Right atrium auricular region (tissue), 2 donors: ENCODE results near the gene SUSD5. TPM values are rescaled to one million over a fixed set of nuclear protein-coding genes. Genes with fewer than 3 reads are reported as not detected.

Experiments
- DNase-seq: peaks from one replicate; pipeline ENCODE4 v3.0.0-alpha.2; 2019; ENCODE audit warnings: low spot score
- H3K27ac ChIP-seq, 2 donors: fragments of 200-600 bp; sonication (generic); 1 replicate in 1 of 2; 2 replicates in 1 of 2; pipeline ENCODE4 v1.5.1; 2016 to 2019
- H3K27me3 ChIP-seq, 2 donors: fragments of 200-600 bp; sonication (generic); one replicate each; pipeline versions ENCODE4 v1.5.1 to v1.6.0; 2017 to 2019
- H3K36me3 ChIP-seq: fragments of 200-600 bp; sonication (generic); one replicate; pipeline ENCODE4 v1.5.1; 2016
- H3K4me1 ChIP-seq, 2 donors: fragments of 200-600 bp; sonication (generic); one replicate each; pipeline versions ENCODE4 v1.5.1 to v1.6.0; 2017 to 2019
- H3K4me3 ChIP-seq, 2 donors: fragments of 200-600 bp; sonication (generic); 1 replicate in 1 of 2; 2 replicates in 1 of 2; pipeline ENCODE4 v1.5.1; 2017 to 2019; ENCODE audit warnings: mild to moderate bottlenecking in 1 of 2, moderate library complexity in 1 of 2
- H3K9me3 ChIP-seq, 2 donors: fragments of 200-600 bp; sonication (generic); one replicate each; pipeline ENCODE4 v1.5.1; 2019
- CTCF ChIP-seq, 2 donors: fragments of 200-600 bp; sonication (generic); IDR thresholded peaks; one replicate each; pipeline ENCODE4 v1.5.1; 2019; ENCODE audit warnings: antibody characterized with exemption in 2 of 2
- total RNA-seq, 2 donors: library from RNA; depleted of rRNA; stranded (reverse); fragments of >200 nt; gene quantifications; one replicate each; pipeline ENCODE4 v1.1.0, GENCODE V29; 2016

Gene SUSD5
- total RNA-seq, 2 donors from 2014 or later, result 1.1 to 1.7 TPM

DNA sequence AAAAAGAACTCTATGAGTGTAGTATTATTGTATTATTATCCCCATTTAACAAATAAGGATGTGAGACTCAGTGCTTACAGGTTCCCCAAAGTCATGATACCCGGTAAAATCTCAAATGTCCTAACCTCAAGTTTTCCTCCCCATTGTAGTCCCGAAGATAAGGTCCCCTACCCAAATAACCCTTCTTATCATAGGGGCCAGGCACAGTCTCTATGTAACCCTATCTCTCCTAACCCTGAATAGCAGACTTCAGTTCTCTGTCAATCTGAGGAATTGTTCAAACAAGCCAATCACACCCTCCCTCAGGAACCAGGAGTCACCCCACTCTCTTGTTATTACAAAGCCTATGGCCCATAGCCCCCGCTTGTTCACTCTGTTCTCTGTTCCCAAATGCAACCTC is 10.5 kb upstream of the SUSD5 start:
- Histone ChIP-seq H3K9me3 (no peaks in the 10 kb centered on the region), H3K27me3 (no peaks in the 10 kb centered on the region), H3K27ac (no peak overlapping the region), H3K36me3 (no peaks in the 10 kb centered on the region), H3K4me3 (no peak overlapping the region), H3K4me1 (no peaks in the 10 kb centered on the region)
- DNase-seq, result no peak
- no peak for TF ChIP-seq CTCF (IDR thresholded peaks at IDR 0.05)

- Histone ChIP-seq H3K27ac (no peak overlapping the region), H3K27me3 (no peaks in the 10 kb centered on the region), H3K4me3 (no peak overlapping the region), H3K9me3 (no peaks in the 10 kb centered on the region), H3K36me3 (no peaks in the 10 kb centered on the region), H3K4me1 (peaks cover 0 to 12% of the 10 kb centered on the region in 2 donors)
- TF ChIP-seq CTCF (IDR thresholded peaks at IDR 0.05), result no peak
- DNase-seq, result no peak
Observed at GRCh38 chr3:33221241-33221640, 2.6 kb upstream of the SUSD5 start.

GRCh38 chr3:33219175-33219487 is 521 bp upstream of the SUSD5 start:
- no peaks in the 10 kb centered on the region for H3K36me3 ChIP-seq
- no peak for TF ChIP-seq CTCF (IDR thresholded peaks at IDR 0.05)
- peaks cover 0 to 12% of the 10 kb centered on the region in 2 donors for H3K4me1 ChIP-seq
- peak overlapping the region; percentile 27 to 49 for H3K4me3 ChIP-seq
- peaks cover 0 to 3% of the 10 kb centered on the region in 2 donors for H3K27me3 ChIP-seq
- no peaks in the 10 kb centered on the region for H3K9me3 ChIP-seq
- H3K27ac ChIP-seq, result no peak overlapping the region
- DNase-seq, result no peak

DNA sequence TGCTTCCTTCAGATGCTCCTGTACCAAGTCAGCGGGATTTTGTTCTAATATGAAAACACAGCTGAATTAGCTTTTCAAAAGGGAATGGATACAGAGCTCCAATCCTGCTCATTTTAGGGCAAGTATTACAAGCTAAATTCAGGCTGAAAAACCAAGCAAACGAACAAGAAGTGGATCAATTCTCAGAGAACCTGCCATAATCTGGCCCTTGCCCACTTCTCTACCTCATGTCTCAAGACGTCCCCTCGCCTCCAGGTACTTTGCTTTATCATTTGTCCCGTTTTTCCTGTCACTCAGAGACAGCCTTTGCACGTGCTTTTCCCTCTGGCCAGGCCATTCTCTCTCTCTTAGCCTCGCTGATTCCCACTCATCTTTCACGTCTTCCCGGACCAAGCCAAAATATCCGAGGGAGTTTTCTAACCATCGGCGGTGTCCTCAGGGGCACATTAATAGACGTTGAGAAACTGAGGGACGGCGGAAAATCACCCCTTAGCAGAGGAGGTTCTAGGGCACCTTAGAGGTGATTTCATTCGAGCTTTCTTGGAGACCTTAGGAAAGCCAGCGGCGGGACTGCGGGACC is 654 bp downstream of the SUSD5 start:
- DNase-seq, result no peak
- Histone ChIP-seq H3K4me1 (peaks cover 0 to 12% of the 10 kb centered on the region in 2 donors), H3K27ac (no peak overlapping the region), H3K4me3 (peak overlapping the region; percentile 27 to 49), H3K36me3 (no peaks in the 10 kb centered on the region), H3K9me3 (no peaks in the 10 kb centered on the region), H3K27me3 (peaks cover 0 to 3% of the 10 kb centered on the region in 2 donors)
- TF ChIP-seq CTCF (IDR thresholded peaks at IDR 0.05), result no peak

DNA sequence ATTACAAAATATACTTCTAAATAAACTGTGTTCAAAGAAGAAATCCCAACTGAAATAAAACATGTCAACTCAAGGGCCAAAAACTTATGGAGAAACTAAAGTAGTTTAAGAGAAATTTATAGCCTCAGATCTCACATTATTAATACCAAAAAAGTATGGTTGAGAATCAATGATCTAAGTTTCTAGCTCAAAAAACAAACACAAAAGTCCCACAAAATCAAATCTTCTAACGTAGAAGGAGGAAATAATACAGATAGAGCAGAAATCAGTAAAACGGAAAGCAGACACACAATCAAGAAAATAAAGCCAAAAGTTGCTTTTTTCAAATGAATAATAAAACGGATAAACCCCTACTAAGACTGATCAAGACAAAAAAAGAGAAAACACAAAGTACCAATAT is 2.9 kb downstream of the SUSD5 start:
- no peaks in the 10 kb centered on the region for H3K9me3 ChIP-seq
- peaks cover 0 to 12% of the 10 kb centered on the region in 2 donors for H3K4me1 ChIP-seq
- no peak for DNase-seq
- no peak overlapping the region for H3K4me3 ChIP-seq
- H3K27me3 ChIP-seq, result peaks cover 0 to 3% of the 10 kb centered on the region in 2 donors
- H3K27ac ChIP-seq, result no peak overlapping the region
- H3K36me3 ChIP-seq, result no peaks in the 10 kb centered on the region
- TF ChIP-seq CTCF (IDR thresholded peaks at IDR 0.05), result no peak

- H3K4me1 ChIP-seq, result no peaks in the 10 kb centered on the region
- H3K27me3 ChIP-seq, result peaks cover 0 to 3% of the 10 kb centered on the region in 2 donors
- no peak overlapping the region for H3K4me3 ChIP-seq
- no peaks in the 10 kb centered on the region for H3K36me3 ChIP-seq
- H3K27ac ChIP-seq, result no peak overlapping the region
- DNase-seq, result no peak
- TF ChIP-seq CTCF (IDR thresholded peaks at IDR 0.05), result no peak
- H3K9me3 ChIP-seq, result peaks cover 3 to 19% of the 10 kb centered on the region in 2 donors
Observed at GRCh38 chr3:33212406-33212805, 6.2 kb downstream of the SUSD5 start.
